Thyroid gland (tissue), 4 donors: Measurements from ENCODE around the gene C5orf24.

Source experiments
- POLR2A ChIP-seq, 2 donors: fragments of 450-650 bp; IDR thresholded peaks; one replicate each; pipeline ENCODE4 v1.6.1; 2017; ENCODE audit warnings: antibody characterized with exemption in 2 of 2, mild to moderate bottlenecking in 2 of 2, moderate library complexity in 1 of 2
- TF ChIP-seq, protein P1 (sequence below), 6 experiments: fragments of 200-600 bp in 3 of 6; fragments of 450-650 bp in 3 of 6; sonication (generic) in 3 of 6; IDR thresholded peaks; one replicate each; pipeline ENCODE4 v1.5.1; 2016 to 2019; ENCODE audit warnings: antibody characterized with exemption in 6 of 6, mild to moderate bottlenecking in 2 of 6, inconsistent platforms in 1 of 6, moderate library complexity in 1 of 6

DNA sequence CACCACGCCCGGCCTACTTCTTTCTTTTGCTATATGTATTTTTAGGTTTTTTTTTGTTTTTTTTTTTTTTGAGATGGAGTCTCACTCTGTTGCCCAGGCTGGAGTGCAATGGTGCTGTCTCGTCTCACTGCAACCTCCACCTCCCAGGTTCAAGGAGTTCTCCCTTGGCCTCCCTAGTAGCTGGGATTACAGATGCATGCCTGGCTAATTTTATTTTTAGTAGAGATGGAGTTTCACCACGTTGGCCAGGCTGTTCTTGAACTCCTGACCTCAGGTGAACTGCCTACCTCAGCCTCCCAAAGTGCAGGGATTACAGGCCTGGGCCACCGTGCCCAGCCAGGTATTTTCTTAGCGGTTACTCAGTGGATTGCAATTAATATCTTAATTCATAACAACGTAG is 23.9 kb upstream of the C5orf24 start:
- TF ChIP-seq, protein P1, sequence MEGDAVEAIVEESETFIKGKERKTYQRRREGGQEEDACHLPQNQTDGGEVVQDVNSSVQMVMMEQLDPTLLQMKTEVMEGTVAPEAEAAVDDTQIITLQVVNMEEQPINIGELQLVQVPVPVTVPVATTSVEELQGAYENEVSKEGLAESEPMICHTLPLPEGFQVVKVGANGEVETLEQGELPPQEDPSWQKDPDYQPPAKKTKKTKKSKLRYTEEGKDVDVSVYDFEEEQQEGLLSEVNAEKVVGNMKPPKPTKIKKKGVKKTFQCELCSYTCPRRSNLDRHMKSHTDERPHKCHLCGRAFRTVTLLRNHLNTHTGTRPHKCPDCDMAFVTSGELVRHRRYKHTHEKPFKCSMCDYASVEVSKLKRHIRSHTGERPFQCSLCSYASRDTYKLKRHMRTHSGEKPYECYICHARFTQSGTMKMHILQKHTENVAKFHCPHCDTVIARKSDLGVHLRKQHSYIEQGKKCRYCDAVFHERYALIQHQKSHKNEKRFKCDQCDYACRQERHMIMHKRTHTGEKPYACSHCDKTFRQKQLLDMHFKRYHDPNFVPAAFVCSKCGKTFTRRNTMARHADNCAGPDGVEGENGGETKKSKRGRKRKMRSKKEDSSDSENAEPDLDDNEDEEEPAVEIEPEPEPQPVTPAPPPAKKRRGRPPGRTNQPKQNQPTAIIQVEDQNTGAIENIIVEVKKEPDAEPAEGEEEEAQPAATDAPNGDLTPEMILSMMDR (IDR thresholded peaks at IDR 0.05) = no peak
- no peak for TF ChIP-seq POLR2A (IDR thresholded peaks at IDR 0.05)
